A549 (cell line): ENCODE measurements around the gene CLDN14.

Experiments used
- CEBPB ChIP-seq, 2 experiments: fragments of >200 bp in 1 of 2; sonication (Bioruptor Twin) in 1 of 2; formaldehyde crosslinking in 1 of 2; IDR thresholded peaks; 2 replicates each; pipeline ENCODE4 v1.6.1; 2012 to 2016
- CTCF ChIP-seq: fragments of >200 bp; sonication (Bioruptor Twin); formaldehyde crosslinking; IDR thresholded peaks from 3 replicates; pipeline ENCODE4 v1.5.1; 2016
- EHMT2 ChIP-seq: fragments of 200-600 bp; sonication (generic); IDR thresholded peaks from 2 replicates; pipeline ENCODE4 v1.6.1; 2016; ENCODE audit warnings: antibody characterized with exemption, low read depth, mild to moderate bottlenecking, moderate library complexity
- HDAC2 ChIP-seq: fragments of 200-600 bp; sonication (generic); IDR thresholded peaks from 2 replicates; pipeline ENCODE4 v1.6.1; 2016
- HOXB13 ChIP-seq: fragments of 250-450 bp; sonication (Bioruptor Pico); IDR thresholded peaks from 2 replicates; pipeline ENCODE4 v1.5.0; 2020; ENCODE audit warnings: low read depth, mild to moderate bottlenecking, moderate library complexity
- JUN ChIP-seq, 2 experiments: fragments of >200 bp; sonication (Bioruptor Twin); formaldehyde crosslinking; IDR thresholded peaks; 2 replicates in 1 of 2; 3 replicates in 1 of 2; pipeline ENCODE4 v1.6.1; 2016 to 2017
- JUNB ChIP-seq: fragments of >200 bp; sonication (Bioruptor Twin); formaldehyde crosslinking; IDR thresholded peaks from 2 replicates; pipeline ENCODE4 v1.6.1; 2016
- KDM5A ChIP-seq: fragments of 200-600 bp; sonication (generic); IDR thresholded peaks from 2 replicates; pipeline ENCODE4 v1.6.1; 2016; ENCODE audit warnings: antibody characterized with exemption, mild to moderate bottlenecking
- MAX ChIP-seq: IDR thresholded peaks from 2 replicates; pipeline ENCODE4 v1.6.1; 2012
- NR3C1 ChIP-seq: fragments of >200 bp; sonication (Bioruptor Twin); formaldehyde crosslinking; IDR thresholded peaks from 3 replicates; pipeline ENCODE4 v1.6.1; 2017
- POLR2A ChIP-seq: IDR thresholded peaks from 2 replicates; pipeline ENCODE4 v1.6.1; 2012; ENCODE audit warnings: mild to moderate bottlenecking, low read length
- RAD21 ChIP-seq, 2 experiments: fragments of >200 bp in 1 of 2; sonication (Bioruptor Twin) in 1 of 2; formaldehyde crosslinking in 1 of 2; IDR thresholded peaks in 1 of 2; conservative IDR thresholded peaks in 1 of 2; 2 replicates in 1 of 2; 3 replicates in 1 of 2; pipeline ENCODE4 v1.6.1; 2012 to 2018; ENCODE audit warnings: inconsistent platforms in 1 of 2
- ZNF302 ChIP-seq: fragments of 250-450 bp; sonication (Bioruptor Pico); IDR thresholded peaks from 2 replicates; pipeline ENCODE4 v1.9.0; 2021; ENCODE audit warnings: inconsistent platforms, mild to moderate bottlenecking, moderate library complexity
- TF ChIP-seq, protein P1 (sequence below): fragments of 450-650 bp; IDR thresholded peaks from 2 replicates; pipeline ENCODE4 v1.6.1; 2014; ENCODE audit warnings: antibody characterized with exemption

DNA sequence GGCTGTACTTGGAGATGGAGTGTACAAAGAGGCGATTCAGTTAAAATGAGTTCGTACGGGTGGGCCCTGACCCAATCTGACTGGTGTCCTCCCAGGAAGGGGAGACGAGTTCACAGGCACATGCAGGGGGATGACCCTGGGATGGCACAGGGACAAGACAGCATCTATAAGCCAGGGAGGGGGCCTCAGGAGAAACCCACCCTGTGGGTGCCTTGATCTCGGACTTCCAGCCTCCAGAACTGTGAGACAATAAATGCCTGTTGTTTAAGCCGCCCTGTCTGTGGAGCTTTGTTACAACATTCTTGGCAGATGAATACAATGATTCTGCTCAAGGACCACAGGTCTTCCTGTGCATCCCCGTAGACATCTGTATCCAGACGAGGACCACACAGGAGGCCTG, 14.6 kb upstream of the CLDN14 start:
- TF ChIP-seq CTCF (no peak), KDM5A (no peak), RAD21 (conservative IDR thresholded peaks at IDR 0.05 in 1 of 2, IDR thresholded peaks at IDR 0.05 in 1 of 2) (no peak), NR3C1 (no peak), JUNB (no peak), MAX (no peak), CEBPB (IDR thresholded peaks at IDR 0.05) (no peak), JUN (IDR thresholded peaks at IDR 0.05) (no peak), HOXB13 (CRISPR knock-in tag) (no peak), EHMT2 (no peak), HDAC2 (no peak), POLR2A (no peak), ZNF302 (CRISPR knock-in tag) (no peak)
- TF ChIP-seq, protein P1, sequence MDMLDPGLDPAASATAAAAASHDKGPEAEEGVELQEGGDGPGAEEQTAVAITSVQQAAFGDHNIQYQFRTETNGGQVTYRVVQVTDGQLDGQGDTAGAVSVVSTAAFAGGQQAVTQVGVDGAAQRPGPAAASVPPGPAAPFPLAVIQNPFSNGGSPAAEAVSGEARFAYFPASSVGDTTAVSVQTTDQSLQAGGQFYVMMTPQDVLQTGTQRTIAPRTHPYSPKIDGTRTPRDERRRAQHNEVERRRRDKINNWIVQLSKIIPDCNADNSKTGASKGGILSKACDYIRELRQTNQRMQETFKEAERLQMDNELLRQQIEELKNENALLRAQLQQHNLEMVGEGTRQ: no peak
